ENCODE measurements around the gene FBXL17.

The FBXL17 gene

DNA sequence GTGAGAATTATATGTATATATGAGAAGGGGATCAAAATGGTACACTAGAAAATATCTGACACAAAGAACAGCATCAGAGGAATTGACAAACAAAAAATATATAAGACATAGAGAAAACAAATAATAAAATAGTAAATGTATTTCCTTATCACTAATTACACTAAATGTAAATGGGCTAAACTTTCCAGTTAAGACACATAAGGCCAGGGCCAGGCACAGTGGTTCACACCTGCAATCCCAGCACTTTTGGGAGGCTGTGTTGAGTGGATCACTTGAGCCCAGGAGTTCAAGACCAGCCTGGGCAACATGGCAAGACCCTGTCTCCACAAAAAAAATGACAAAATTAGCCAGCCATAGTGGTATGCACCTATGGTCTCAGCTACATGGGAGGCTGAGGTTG, 8.5 kb downstream of the FBXL17 start:
- no peak overlapping the region for H3K4me3 ChIP-seq (replicated peaks in 1 of 2; ENCODE audit: low read depth in 2 of 2, low read length in 2 of 2)
- DNase-seq (ENCODE audit: low read depth in 2 of 2) = no peak
- no peak for TF ChIP-seq CTCF (IDR thresholded peaks at IDR 0.05; ENCODE audit: low read depth, low read length)

- no peak for TF ChIP-seq CTCF (IDR thresholded peaks at IDR 0.05; ENCODE audit: low read depth, low read length)
- no peak for DNase-seq (ENCODE audit: low read depth in 2 of 2)
- no peak overlapping the region for H3K4me3 ChIP-seq (replicated peaks in 1 of 2; ENCODE audit: low read depth in 2 of 2, low read length in 2 of 2)
Observed at GRCh38 chr5:108372369-108372768, 9.5 kb downstream of the FBXL17 start.

- no peak for TF ChIP-seq CTCF (IDR thresholded peaks at IDR 0.05; ENCODE audit: low read depth, low read length)
- DNase-seq (ENCODE audit: low read depth in 2 of 2) = no peak
- H3K4me3 ChIP-seq (replicated peaks in 1 of 2; ENCODE audit: low read depth in 2 of 2, low read length in 2 of 2) = no peak overlapping the region
Observed at GRCh38 chr5:108371263-108371662, 10.6 kb downstream of the FBXL17 start.

DNA sequence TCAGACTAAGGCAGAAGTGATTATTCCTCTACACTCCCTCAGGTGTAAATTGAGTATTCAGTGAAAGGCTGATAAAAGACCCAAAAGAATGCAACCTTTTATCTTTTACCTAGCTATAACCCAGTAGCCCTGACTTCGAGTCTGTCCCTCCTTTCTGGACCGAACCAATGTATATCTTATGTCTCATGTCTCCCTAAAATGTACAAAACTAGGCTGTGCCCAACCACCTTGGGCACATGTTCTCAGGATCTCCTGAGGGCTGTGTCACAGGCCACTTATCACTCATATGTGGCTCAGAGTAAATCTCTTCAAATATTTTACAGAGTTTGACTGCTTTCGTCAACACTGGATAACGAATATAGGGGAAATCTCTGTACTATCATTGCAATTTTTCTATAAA, 12.7 kb downstream of the FBXL17 start:
- no peak for DNase-seq (ENCODE audit: low read depth in 2 of 2)
- no peak for TF ChIP-seq CTCF (IDR thresholded peaks at IDR 0.05; ENCODE audit: low read depth, low read length)
- H3K4me3 ChIP-seq (replicated peaks in 1 of 2; ENCODE audit: low read depth in 2 of 2, low read length in 2 of 2) = no peak overlapping the region

GRCh38 chr5:108367679-108368334, 14.1 kb downstream of the FBXL17 start:
- DNase-seq (ENCODE audit: low read depth in 2 of 2) = no peak
- TF ChIP-seq CTCF (IDR thresholded peaks at IDR 0.05; ENCODE audit: low read depth, low read length) = no peak
- H3K4me3 ChIP-seq (replicated peaks in 1 of 2; ENCODE audit: low read depth in 2 of 2, low read length in 2 of 2) = no peak overlapping the region

- no peak for TF ChIP-seq CTCF (IDR thresholded peaks at IDR 0.05; ENCODE audit: low read depth, low read length)
- no peak for DNase-seq (ENCODE audit: low read depth in 2 of 2)
- no peak overlapping the region for H3K4me3 ChIP-seq (replicated peaks in 1 of 2; ENCODE audit: low read depth in 2 of 2, low read length in 2 of 2)
Observed at GRCh38 chr5:108366500-108366899, 15.4 kb downstream of the FBXL17 start.

- no peak for TF ChIP-seq CTCF (IDR thresholded peaks at IDR 0.05; ENCODE audit: low read depth, low read length)
- H3K4me3 ChIP-seq (replicated peaks in 1 of 2; ENCODE audit: low read depth in 2 of 2, low read length in 2 of 2) = no peak overlapping the region
- no peak for DNase-seq (ENCODE audit: low read depth in 2 of 2)
Observed at GRCh38 chr5:108361771-108362170, 20.1 kb downstream of the FBXL17 start.

Data from cardiac fibroblast (primary cell).